ENCODE results near the gene FAF1. TPM values are rescaled to one million over a fixed set of nuclear protein-coding genes. Genes with fewer than 3 reads are reported as not detected.

FAF1 gene
- total RNA-seq, 4 donors from 2014 or later: 46.1 to 72.2 (median 52.2) TPM

GRCh38 chr1:50426702-50427085, 533.4 kb downstream of the FAF1 start:
- TF ChIP-seq, protein P1, sequence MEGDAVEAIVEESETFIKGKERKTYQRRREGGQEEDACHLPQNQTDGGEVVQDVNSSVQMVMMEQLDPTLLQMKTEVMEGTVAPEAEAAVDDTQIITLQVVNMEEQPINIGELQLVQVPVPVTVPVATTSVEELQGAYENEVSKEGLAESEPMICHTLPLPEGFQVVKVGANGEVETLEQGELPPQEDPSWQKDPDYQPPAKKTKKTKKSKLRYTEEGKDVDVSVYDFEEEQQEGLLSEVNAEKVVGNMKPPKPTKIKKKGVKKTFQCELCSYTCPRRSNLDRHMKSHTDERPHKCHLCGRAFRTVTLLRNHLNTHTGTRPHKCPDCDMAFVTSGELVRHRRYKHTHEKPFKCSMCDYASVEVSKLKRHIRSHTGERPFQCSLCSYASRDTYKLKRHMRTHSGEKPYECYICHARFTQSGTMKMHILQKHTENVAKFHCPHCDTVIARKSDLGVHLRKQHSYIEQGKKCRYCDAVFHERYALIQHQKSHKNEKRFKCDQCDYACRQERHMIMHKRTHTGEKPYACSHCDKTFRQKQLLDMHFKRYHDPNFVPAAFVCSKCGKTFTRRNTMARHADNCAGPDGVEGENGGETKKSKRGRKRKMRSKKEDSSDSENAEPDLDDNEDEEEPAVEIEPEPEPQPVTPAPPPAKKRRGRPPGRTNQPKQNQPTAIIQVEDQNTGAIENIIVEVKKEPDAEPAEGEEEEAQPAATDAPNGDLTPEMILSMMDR (IDR thresholded peaks at IDR 0.05; ENCODE audit: low read depth): no peak

DNA sequence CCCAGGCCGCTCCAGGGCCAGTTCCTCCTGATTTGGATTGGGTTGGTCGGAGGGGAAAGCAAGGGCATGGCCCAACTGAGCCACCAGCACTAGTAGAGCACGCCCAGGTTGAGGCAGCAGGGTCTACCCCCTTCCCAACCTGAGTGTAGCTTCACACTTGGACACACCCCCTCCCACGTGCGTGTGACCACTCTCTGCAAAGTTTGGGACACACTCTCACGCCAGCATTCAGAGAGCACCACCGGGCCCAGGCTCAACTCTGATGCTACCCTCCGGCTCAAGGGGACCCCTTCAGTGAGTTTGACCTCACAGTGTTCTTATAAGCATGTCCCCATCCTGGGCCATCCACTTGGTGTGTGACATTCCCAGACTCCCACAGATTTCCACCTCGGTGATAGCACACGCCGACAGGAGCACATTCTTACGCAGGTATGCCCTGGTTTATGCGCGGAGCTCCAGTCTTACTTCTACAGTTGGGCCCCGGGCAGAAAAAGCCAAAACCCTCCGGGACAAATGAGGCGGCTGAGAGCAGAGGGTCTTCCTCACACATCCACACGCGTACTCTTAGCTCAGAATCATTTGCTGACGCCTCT, 533.9 kb downstream of the FAF1 start:
- TF ChIP-seq, protein P1 (IDR thresholded peaks at IDR 0.05; ENCODE audit: low read depth): no peak

GRCh38 chr1:50425376-50426107, 534.5 kb downstream of the FAF1 start:
- TF ChIP-seq, protein P1 (IDR thresholded peaks at IDR 0.05; ENCODE audit: low read depth): no peak

DNA sequence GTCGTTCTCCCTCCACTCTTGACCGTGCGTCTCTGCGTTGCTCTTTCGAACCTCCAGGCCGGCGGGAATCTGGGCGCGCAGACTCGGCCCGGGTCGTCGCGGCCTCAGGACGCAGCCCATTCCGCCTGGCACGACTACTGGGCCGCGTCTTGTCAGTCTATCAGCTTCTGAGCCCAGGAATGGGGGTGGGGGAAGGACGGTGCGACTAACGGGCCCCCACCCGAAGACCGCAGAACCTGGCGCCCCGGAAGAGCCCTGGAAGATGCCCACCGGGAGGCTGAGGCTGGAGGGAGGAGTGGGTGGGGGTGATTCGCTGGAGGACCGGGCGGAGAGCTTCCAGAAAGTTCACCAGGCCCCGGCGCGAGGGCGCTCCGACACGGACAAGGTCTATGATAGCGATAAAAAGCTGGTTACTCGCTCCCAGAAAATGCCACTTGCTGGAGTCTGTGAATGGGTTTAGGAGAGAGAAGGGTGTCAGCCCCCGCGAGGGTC, 535.1 kb downstream of the FAF1 start:
- TF ChIP-seq, protein P1 (IDR thresholded peaks at IDR 0.05; ENCODE audit: low read depth): no peak

GRCh38 chr1:50424045-50424883, 535.8 kb downstream of the FAF1 start:
- TF ChIP-seq, protein P1 (IDR thresholded peaks at IDR 0.05; ENCODE audit: low read depth): no peak

DNA sequence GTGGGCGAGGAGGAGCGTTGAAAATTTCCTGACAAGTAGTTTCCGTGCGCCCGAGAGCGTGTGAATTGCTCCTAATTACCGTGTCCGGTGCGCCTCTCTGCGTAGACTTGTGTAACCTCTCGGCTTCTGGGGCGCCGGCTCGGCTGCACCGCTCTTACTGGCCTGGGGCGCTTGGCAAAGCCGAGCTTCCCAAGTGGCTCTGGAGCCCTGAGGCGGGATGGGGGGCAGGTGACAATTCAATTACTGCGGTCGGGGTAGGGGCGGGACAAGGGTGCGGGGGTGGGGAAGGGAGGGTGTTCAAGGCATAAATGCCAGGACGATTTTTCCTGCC, 536.4 kb downstream of the FAF1 start:
- TF ChIP-seq, protein P1 (IDR thresholded peaks at IDR 0.05; ENCODE audit: low read depth): no peak
